ENCODE data around the gene RIN3. TPM values are rescaled to one million over a fixed set of nuclear protein-coding genes. Genes with fewer than 3 reads are reported as not detected.

RIN3 gene
- total and polyA plus RNA-seq, 12 donors: 3.9 to 63.2 (median 30.3) TPM

- peaks cover 24 to 28% of the 10 kb centered on the region in 2 donors for H3K4me1 ChIP-seq (replicated peaks in 1 of 2)
- WGBS, 4 donors: 67 to 87% (median 77%) methylated on average over 8 of the region's 8 CpGs
- no peak overlapping the region for H3K4me3 ChIP-seq
- no peaks in the 10 kb centered on the region for H3K36me3 ChIP-seq (replicated peaks in 1 of 2)
- H3K27ac ChIP-seq: no peak overlapping the region
- TF ChIP-seq POLR2A (IDR thresholded peaks at IDR 0.05): no peak
- no peak for TF ChIP-seq CTCF (IDR thresholded peaks at IDR 0.05)
- no peaks in the 10 kb centered on the region for H3K9me3 ChIP-seq (replicated peaks in 1 of 3)
- intact Hi-C loops (cut with DNase I): no loop called here
- no peaks in the 10 kb centered on the region for H3K27me3 ChIP-seq
- no peak for DNase-seq
These were observed 29.4 kb downstream of the RIN3 start for GRCh38 chr14:92542766-92543554.

- DNase-seq: no peak
- H3K4me1 ChIP-seq (replicated peaks in 1 of 2): peaks cover 23 to 29% of the 10 kb centered on the region in 2 donors
- WGBS, 4 donors: 58 to 75% (median 69%) methylated on average over 4 to 6 of the region's 6 CpGs
- intact Hi-C loops (cut with DNase I): no loop called here
- no peak for TF ChIP-seq CTCF (IDR thresholded peaks at IDR 0.05)
- TF ChIP-seq POLR2A (IDR thresholded peaks at IDR 0.05): no peak
- peak overlapping the region in 1 of 5 donors; percentile 20 for H3K27ac ChIP-seq
- no peak overlapping the region for H3K4me3 ChIP-seq
- no peaks in the 10 kb centered on the region for H3K9me3 ChIP-seq (replicated peaks in 1 of 3)
- no peaks in the 10 kb centered on the region for H3K36me3 ChIP-seq (replicated peaks in 1 of 2)
- H3K27me3 ChIP-seq: no peaks in the 10 kb centered on the region
These were observed 30.6 kb downstream of the RIN3 start for GRCh38 chr14:92544051-92544720.

GRCh38 chr14:92546347-92547053 lies 32.9 kb downstream of the RIN3 start:
- intact Hi-C loops (cut with DNase I): no loop called here
- H3K9me3 ChIP-seq (replicated peaks in 1 of 3): no peaks in the 10 kb centered on the region
- TF ChIP-seq POLR2A (IDR thresholded peaks at IDR 0.05): no peak
- TF ChIP-seq CTCF (IDR thresholded peaks at IDR 0.05): no peak
- WGBS, 4 donors: 78 to 87% (median 79%) methylated on average over 7 of the region's 7 CpGs
- no peaks in the 10 kb centered on the region for H3K27me3 ChIP-seq
- no peak overlapping the region for H3K4me3 ChIP-seq
- peaks cover 11 to 23% of the 10 kb centered on the region in 2 donors for H3K4me1 ChIP-seq (replicated peaks in 1 of 2)
- DNase-seq: peak in 2 of 7 donors; percentile 36 to 53
- no peaks in the 10 kb centered on the region for H3K36me3 ChIP-seq (replicated peaks in 1 of 2)
- peak overlapping the region in 3 of 5 donors; percentile 44 to 66 (median 47) for H3K27ac ChIP-seq

Data from adrenal gland (tissue), 12 donors.